GM12875 (cell line): ENCODE data around the gene GALNT13.

Experiments
- H3K4me3 ChIP-seq: one replicate; pipeline ENCODE4 v1.5.1; 2011; ENCODE audit warnings: low read depth, low read length, control low read depth
- TF ChIP-seq, protein P1 (sequence below): IDR thresholded peaks from 2 replicates; pipeline ENCODE4 v1.5.1; 2011; ENCODE audit warnings: low read depth, mild to moderate bottlenecking, control low read depth, inconsistent platforms, low read length, moderate library complexity, borderline replicate concordance; ENCODE audit not compliant: insufficient read depth

GALNT13 gene

DNA sequence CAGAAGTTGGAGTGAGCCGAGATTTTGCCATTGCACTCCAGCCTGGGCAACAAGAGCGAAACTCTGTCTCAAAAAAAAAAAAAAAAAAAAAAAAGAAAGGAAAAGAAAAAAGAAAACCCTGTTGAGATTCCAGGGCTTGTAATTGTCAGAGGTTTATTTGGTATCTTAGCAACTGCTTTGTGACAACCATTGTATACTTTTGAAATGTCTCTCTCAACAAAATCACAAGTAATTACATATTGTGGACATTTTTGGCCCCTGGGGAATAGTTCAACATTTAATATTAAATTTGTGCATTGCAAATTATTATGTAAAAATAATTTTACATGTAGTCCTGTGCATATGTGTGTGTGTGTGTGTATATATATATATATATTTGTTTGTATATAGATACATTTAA, 270.8 kb downstream of the GALNT13 start:
- TF ChIP-seq, protein P1, sequence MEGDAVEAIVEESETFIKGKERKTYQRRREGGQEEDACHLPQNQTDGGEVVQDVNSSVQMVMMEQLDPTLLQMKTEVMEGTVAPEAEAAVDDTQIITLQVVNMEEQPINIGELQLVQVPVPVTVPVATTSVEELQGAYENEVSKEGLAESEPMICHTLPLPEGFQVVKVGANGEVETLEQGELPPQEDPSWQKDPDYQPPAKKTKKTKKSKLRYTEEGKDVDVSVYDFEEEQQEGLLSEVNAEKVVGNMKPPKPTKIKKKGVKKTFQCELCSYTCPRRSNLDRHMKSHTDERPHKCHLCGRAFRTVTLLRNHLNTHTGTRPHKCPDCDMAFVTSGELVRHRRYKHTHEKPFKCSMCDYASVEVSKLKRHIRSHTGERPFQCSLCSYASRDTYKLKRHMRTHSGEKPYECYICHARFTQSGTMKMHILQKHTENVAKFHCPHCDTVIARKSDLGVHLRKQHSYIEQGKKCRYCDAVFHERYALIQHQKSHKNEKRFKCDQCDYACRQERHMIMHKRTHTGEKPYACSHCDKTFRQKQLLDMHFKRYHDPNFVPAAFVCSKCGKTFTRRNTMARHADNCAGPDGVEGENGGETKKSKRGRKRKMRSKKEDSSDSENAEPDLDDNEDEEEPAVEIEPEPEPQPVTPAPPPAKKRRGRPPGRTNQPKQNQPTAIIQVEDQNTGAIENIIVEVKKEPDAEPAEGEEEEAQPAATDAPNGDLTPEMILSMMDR, result no peak

DNA sequence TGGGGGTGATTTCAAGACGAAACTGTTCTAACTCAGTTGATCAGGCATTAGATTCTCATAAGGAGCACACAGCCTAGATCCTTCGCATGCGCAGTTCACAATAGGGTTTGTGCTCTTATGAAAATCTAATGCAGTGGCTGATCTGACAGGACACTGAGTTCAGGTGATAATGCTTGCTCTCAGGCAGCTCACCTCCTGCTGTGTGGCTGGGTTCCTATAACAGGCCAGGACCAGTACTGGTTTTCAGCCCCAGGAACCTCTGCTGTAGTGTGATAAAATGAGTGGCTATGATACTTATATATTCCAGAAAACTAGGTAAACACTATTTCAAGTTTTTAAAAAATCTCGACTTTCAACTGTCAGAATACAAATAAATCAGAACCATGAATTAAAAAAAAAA, 271.4 kb downstream of the GALNT13 start:
- TF ChIP-seq, protein P1, result no peak

More for the DNA sequence above, 270.8 kb downstream of the GALNT13 start:
- no peak overlapping the region for H3K4me3 ChIP-seq

DNA sequence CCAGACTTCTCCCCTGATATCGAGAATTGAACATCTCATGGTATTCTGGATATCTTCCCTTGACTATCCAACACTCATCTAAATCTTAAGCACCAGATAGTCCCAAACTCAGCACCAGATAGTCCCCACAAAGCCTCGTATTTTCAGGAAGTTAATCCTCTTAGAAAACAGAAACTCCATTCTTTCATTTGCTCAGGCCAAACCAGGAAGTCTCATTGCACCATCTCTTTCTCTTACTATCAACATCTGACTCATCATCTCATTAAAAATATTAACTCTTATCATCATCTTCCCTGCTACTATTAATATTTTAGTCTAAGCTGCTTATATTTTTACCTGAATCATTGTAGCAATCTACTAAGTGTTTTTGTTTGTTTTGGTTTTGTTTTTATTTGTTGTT, 286.4 kb downstream of the GALNT13 start:
- TF ChIP-seq, protein P1, result no peak
- no peak overlapping the region for H3K4me3 ChIP-seq

More for the DNA sequence above, 271.4 kb downstream of the GALNT13 start:
- H3K4me3 ChIP-seq, result no peak overlapping the region

DNA sequence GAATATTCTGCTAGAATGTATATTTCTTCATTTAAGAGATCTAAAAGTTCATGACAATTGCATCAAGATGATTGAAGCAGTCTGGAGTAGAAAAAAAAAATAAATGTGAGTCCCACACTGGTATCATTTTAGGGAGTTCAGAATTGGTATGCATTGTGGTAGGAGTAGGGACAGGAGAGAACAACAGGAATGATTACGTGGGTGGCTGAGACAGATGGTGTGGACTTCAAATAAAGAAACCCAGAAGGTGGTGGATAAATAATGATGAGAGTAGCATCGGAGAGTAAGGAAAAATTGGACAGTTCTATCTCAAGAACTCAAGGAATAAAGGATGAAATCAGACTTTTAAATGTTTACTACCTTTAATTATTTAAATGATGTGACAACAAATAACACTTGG, 289.6 kb downstream of the GALNT13 start:
- H3K4me3 ChIP-seq, result no peak overlapping the region
- TF ChIP-seq, protein P1, result no peak

DNA sequence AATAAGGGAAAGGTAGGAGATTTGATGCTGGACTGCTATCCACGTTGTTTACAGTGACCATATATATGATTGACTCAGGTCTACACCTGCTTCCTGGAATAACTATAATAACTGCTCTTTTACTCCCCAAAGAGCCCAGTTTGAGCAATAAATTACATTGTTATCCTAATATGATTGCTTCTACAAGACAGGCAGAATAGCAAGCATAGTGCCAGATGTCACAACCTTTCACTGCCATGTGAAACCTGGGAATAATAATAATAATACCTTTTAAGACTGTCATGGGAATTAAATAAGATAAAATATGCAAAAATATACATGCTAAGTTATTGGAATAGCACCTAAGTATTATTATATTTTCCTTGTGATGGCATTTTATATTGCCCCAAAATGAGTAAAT, 298.7 kb downstream of the GALNT13 start:
- TF ChIP-seq, protein P1, result no peak
- no peak overlapping the region for H3K4me3 ChIP-seq

DNA sequence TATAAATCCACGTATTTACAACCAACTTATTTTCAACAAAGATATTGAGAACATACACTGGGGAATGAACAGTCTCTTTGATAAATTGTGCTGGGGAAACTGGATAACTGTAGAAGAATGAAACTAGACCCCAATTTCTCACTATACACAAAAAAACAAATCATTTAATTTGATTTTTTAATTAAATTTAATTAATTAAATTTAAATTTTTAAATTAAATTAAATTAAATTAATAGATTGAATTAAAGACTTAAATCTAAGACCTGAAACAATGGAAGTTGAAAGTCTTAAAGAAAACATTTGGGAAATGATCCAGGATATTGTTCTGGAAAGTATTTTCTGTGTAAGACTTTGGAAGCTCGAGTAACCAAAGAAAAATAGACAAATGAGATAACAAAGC, 301.4 kb downstream of the GALNT13 start:
- TF ChIP-seq, protein P1, result no peak
- no peak overlapping the region for H3K4me3 ChIP-seq

DNA sequence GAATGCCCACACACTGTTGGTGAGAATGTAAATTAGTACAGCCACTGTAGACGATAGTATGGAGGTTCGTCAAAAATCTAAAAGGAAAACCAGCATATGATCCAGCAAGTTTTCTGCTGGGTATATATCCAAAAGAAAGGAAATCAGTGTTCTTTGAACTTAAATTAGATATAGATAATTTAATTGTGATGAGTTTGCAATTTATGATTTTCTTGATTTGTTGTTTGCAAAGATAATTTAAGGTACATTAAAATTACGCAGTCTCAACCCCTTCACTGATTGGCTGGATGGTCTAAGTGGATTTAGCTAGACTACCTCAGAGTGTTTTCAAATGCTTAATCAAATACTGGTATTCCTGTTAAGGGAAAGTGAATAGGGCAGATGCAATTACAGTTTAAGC, 302.2 kb downstream of the GALNT13 start:
- TF ChIP-seq, protein P1, result no peak
- no peak overlapping the region for H3K4me3 ChIP-seq
